ENCODE results near the gene CEP170B.

Gene CEP170B

DNA sequence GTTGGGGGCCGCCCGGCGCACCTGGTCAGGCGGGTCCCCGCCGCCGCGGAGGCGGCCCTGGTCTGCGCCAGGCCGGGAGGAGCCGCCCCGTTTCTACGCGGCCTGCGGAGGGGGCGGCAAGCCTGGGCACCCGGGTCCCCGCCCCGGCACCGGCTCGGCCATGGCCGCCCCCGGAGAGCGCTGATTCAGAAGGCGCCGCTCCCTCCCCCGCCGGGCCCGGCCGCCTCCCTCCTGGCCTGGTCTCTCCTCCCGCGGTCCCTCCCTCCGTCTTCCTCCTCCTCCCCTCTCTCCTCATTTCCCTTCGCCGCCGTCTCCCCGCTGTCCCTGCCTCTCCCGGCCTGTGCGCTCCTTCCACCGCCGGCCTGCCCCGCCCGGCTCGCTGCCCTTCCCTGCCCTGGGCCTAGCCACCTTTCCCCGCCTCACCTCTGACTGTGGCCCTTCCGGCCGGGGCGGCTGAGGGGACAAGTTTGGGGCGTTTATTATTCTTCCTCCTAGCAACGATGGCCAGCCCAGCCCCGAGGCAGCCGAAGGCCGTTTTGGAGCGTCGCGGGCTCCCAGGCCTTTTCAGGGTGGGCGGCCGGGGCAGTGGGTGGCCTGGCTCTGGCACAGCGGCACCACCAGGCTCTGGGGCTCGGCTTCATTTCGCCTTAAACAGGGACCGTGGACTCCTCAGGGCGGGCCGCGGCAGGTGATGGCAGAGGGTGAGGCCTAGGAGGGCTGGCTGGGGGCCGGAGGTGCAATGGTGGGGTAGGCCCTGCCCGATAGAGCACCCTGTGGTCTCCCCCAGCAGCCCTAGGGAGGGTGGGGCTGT is 768 bp downstream of the CEP170B start:
- Histone ChIP-seq H3K27me3 (peaks cover 59% of the 10 kb centered on the region), H3K27ac (peak overlapping the region; percentile 22; the same call in 1 of the 2 replicates), H3K9ac (peak overlapping the region; percentile 70), H4K20me1 (peaks cover 64% of the 10 kb centered on the region), H3K4me2 (peak overlapping the region; percentile 98), H3K9me3 (0 out of 2 replicates have a peak, but pooled peaks cover 8% of the 10 kb centered on the region), H3K4me3 (peak overlapping the region; percentile 79), H3K4me1 (peaks cover 22% of the 10 kb centered on the region), H3K36me3 (no peaks in the 10 kb centered on the region)
- TF ChIP-seq Cebpa-rat (IDR thresholded peaks at IDR 0.05), result no peak

DNA sequence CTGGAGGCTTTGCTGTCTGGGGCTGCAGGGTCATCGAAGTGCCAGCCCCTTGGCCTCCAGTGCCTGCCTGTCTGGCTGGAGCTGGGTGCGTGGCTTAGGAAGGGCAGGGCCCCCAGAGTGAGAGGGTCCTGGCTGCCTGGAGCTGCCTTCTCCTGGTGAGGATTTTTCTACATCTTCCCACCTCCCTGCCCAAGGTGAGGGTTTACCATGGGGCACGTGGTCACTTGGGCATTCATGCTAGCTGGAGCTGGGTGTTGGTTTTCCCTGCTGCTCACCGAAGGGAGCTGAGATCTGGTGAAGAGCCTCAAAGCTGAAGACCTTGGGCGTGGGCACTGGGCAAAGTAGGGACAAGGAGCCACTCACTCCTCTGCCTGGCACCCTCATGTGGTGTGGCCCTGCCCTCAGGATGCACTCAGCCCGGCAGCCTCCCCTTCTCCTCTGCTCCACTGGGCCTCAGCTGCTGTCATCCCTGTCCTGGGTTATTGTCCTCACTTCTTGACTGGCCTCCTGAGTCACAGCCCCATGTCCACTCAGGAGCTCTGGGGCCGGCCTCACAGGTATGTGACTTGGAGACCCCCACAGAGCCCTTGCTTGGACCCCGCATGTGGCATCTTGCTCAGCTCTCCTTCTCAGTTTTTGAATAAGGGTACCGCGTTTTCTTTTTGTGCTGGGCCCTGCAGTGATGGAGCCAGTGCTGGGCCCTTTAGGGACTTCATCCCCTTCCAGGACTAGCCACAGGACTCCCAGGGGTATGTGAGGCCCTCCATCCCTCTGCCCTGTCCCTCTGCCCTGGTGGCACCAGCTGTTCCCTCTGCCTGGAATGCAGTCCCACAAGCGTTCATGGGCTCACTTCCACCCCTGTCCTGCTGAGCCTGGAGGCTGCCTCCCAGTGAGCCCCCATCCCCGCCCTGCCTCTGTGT is 1.6 kb downstream of the CEP170B start:
- Histone ChIP-seq H3K9me3 (no peaks in the 10 kb centered on the region), H4K20me1 (peaks cover 64% of the 10 kb centered on the region), H3K4me2 (peak overlapping the region; percentile 98), H3K4me3 (peak overlapping the region; percentile 79; the same call in 1 of the 2 replicates), H3K27ac (no peak overlapping the region), H3K27me3 (peaks cover 58% of the 10 kb centered on the region), H3K4me1 (peaks cover 22% of the 10 kb centered on the region), H3K36me3 (no peaks in the 10 kb centered on the region), H3K9ac (no peak overlapping the region)
- TF ChIP-seq Cebpa-rat (IDR thresholded peaks at IDR 0.05), result no peak

GRCh38 chr14:104867371-104868059 is 2.4 kb downstream of the CEP170B start:
- Histone ChIP-seq H3K4me2 (no peak overlapping the region), H3K4me3 (no peak overlapping the region), H3K9ac (no peak overlapping the region)

GRCh38 chr14:104868060-104868740 is 3.1 kb downstream of the CEP170B start:
- peak overlapping the region; percentile 34; the same call in 1 of the 2 replicates for H3K4me2 ChIP-seq
- peaks cover 44% of the 10 kb centered on the region for H3K27me3 ChIP-seq
- no peaks in the 10 kb centered on the region for H3K36me3 ChIP-seq
- H3K27ac ChIP-seq, result no peak overlapping the region
- no peaks in the 10 kb centered on the region for H3K9me3 ChIP-seq
- TF ChIP-seq Cebpa-rat (IDR thresholded peaks at IDR 0.05), result no peak
- no peak overlapping the region for H3K9ac ChIP-seq
- H3K4me3 ChIP-seq, result no peak overlapping the region
- peaks cover 31% of the 10 kb centered on the region for H3K4me1 ChIP-seq
- peaks cover 61% of the 10 kb centered on the region for H4K20me1 ChIP-seq

More at GRCh38 chr14:104867371-104868059, 2.4 kb downstream of the CEP170B start:
- H3K9me3 ChIP-seq, result no peaks in the 10 kb centered on the region
- H3K27ac ChIP-seq, result no peak overlapping the region
- peaks cover 64% of the 10 kb centered on the region for H4K20me1 ChIP-seq
- peaks cover 25% of the 10 kb centered on the region for H3K4me1 ChIP-seq
- peaks cover 51% of the 10 kb centered on the region for H3K27me3 ChIP-seq
- no peak for TF ChIP-seq Cebpa-rat (IDR thresholded peaks at IDR 0.05)
- H3K36me3 ChIP-seq, result no peaks in the 10 kb centered on the region

GRCh38 chr14:104868811-104869572 is 3.9 kb downstream of the CEP170B start:
- Histone ChIP-seq H3K9ac (no peak overlapping the region), H3K27me3 (peaks cover 36% of the 10 kb centered on the region), H3K4me3 (no peak overlapping the region), H3K4me2 (no peak overlapping the region), H3K27ac (no peak overlapping the region), H4K20me1 (peaks cover 56% of the 10 kb centered on the region), H3K9me3 (no peaks in the 10 kb centered on the region), H3K36me3 (no peaks in the 10 kb centered on the region), H3K4me1 (peaks cover 39% of the 10 kb centered on the region)
- TF ChIP-seq Cebpa-rat (IDR thresholded peaks at IDR 0.05), result no peak

DNA sequence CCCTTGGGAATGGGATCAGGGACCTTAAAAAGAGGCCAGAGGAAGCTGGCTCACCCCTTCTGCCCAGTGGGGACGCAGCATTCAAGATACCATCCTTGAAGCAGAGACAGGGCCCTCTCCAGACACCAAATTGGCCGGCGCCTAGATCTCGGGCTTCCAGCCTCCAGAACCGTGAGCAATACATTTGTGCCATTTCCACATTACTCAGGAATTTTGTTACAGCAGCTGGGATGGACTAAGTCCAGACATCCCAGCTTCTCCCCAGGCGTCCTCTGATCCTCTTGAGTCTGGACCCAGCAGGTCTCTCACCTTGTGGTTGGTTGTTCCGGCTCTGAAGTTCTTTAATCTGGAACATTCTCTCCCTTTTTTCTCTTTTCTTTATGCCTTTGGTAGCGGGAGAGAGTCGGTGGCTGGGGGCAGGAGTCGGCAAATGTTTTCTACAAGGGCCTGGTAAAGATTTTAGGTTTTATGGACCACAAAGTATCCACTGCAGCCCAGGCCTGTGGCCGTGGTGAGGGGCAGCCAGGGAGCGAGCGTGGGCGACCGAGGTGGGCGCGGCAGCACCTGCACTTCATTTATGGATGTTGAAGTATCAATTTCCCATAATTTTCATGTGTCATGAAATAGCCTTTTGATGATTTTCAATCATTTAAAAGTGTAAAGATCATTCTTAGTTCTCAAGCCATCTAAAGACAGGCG is 4.8 kb downstream of the CEP170B start:
- Histone ChIP-seq H3K27me3 (peaks cover 28% of the 10 kb centered on the region), H3K4me3 (no peak overlapping the region), H3K27ac (no peak overlapping the region), H4K20me1 (peaks cover 48% of the 10 kb centered on the region), H3K4me1 (peaks cover 34% of the 10 kb centered on the region), H3K9me3 (no peaks in the 10 kb centered on the region), H3K36me3 (no peaks in the 10 kb centered on the region), H3K9ac (no peak overlapping the region), H3K4me2 (no peak overlapping the region)
- no peak for TF ChIP-seq Cebpa-rat (IDR thresholded peaks at IDR 0.05)

DNA sequence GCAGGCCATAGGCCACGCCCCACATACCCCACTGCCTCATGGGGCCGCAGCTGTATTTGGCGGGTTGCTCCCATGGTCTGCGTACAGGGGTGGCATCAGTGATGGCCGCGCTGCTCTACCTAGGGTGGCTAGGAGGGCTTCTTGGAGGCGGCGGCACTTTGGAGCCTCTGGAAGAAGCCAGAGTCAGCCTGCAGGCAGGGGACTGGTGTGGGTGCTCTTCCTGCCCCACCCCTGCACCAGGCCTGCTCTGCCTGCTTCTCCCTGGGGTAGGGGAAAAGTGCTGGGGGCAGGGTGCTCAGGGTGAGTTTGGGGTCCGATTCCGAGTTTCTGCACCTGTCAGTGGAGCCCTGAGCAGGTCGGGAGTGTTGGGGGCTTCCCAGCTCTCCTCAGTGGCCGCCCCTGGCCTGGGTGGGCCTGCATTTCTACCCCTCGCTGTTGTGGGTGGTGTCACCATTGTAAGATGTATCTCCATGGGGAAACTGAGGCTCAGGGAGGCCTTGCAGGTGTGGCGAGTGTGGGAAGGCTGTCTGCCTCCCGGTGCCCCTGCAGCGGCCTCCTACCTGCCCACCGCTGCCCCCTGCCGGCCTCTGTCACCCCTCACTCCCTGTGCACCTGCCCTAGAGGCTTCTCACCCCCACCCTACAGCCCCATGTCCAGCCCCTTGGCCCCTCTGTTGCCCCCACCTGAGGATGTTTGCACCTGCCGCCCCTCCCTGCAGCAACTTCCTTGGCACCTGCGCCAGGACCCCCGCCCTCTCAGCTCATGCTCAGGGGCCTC is 5.5 kb downstream of the CEP170B start:
- TF ChIP-seq Cebpa-rat (IDR thresholded peaks at IDR 0.05), result no peak
- Histone ChIP-seq H3K27ac (no peak overlapping the region), H3K4me2 (no peak overlapping the region), H3K9me3 (no peaks in the 10 kb centered on the region), H3K4me3 (no peak overlapping the region), H3K36me3 (no peaks in the 10 kb centered on the region), H4K20me1 (peaks cover 47% of the 10 kb centered on the region), H3K4me1 (peaks cover 33% of the 10 kb centered on the region), H3K9ac (no peak overlapping the region), H3K27me3 (peaks cover 23% of the 10 kb centered on the region)

All from BLaER1 (cell line).